ENCODE measurements around the gene IFNE.

The IFNE gene

GRCh38 chr9:21482213-21482612 is at the start of gene IFNE:
IFNE (minus strand) TSS chr9:21482313; CDS start chr9:21481694, 619 bp downstream.
- DNase-seq (ENCODE audit: low read depth): no peak

- no peak for DNase-seq (ENCODE audit: low read depth)
Measured at GRCh38 chr9:21528123-21528808, 46.2 kb upstream of the IFNE start.

- no peak for DNase-seq (ENCODE audit: low read depth)
Measured at GRCh38 chr9:21527579-21527978, 45.5 kb upstream of the IFNE start.

- no peak for DNase-seq (ENCODE audit: low read depth)
Measured at GRCh38 chr9:21525174-21525573, 43.1 kb upstream of the IFNE start.

GRCh38 chr9:21524099-21524830 is 42.2 kb upstream of the IFNE start:
- no peak for DNase-seq (ENCODE audit: low read depth)

- DNase-seq (ENCODE audit: low read depth): no peak
Measured at GRCh38 chr9:21523021-21524014, 41.2 kb upstream of the IFNE start.

- DNase-seq (ENCODE audit: low read depth): no peak
Measured at GRCh38 chr9:21522348-21522747, 40.2 kb upstream of the IFNE start.

- DNase-seq (ENCODE audit: low read depth): no peak
Measured at GRCh38 chr9:21521448-21521847, 39.3 kb upstream of the IFNE start.

- DNase-seq (ENCODE audit: low read depth): no peak
Measured at GRCh38 chr9:21520501-21521228, 38.6 kb upstream of the IFNE start.

GRCh38 chr9:21519855-21520434 is 37.8 kb upstream of the IFNE start:
- DNase-seq (ENCODE audit: low read depth): no peak

GRCh38 chr9:21516796-21517195 is 34.7 kb upstream of the IFNE start:
- DNase-seq (ENCODE audit: low read depth): no peak

- peak; percentile 29 for DNase-seq (ENCODE audit: low read depth)
Measured at GRCh38 chr9:21513431-21513830, 31.3 kb upstream of the IFNE start.

- DNase-seq (ENCODE audit: low read depth): peak; percentile 17
Measured at GRCh38 chr9:21510806-21511205, 28.7 kb upstream of the IFNE start.

GRCh38 chr9:21507483-21507790 is 25.3 kb upstream of the IFNE start:
- peak; percentile 23 for DNase-seq (ENCODE audit: low read depth)

- peak; percentile 96 for DNase-seq (ENCODE audit: low read depth)
Measured at GRCh38 chr9:21506626-21507482, 24.7 kb upstream of the IFNE start.

- no peak for DNase-seq (ENCODE audit: low read depth)
Measured at GRCh38 chr9:21505425-21506179, 23.5 kb upstream of the IFNE start.

GRCh38 chr9:21504894-21505293 is 22.8 kb upstream of the IFNE start:
- DNase-seq (ENCODE audit: low read depth): no peak

GRCh38 chr9:21504113-21504512 is 22.0 kb upstream of the IFNE start:
- DNase-seq (ENCODE audit: low read depth): no peak

- no peak for DNase-seq (ENCODE audit: low read depth)
Measured at GRCh38 chr9:21502586-21502985, 20.5 kb upstream of the IFNE start.

- DNase-seq (ENCODE audit: low read depth): no peak
Measured at GRCh38 chr9:21499912-21500311, 17.8 kb upstream of the IFNE start.

Measured in amniotic epithelial cell (primary cell).